ENCODE data around the gene BLOC1S6.

BLOC1S6 gene

DNA sequence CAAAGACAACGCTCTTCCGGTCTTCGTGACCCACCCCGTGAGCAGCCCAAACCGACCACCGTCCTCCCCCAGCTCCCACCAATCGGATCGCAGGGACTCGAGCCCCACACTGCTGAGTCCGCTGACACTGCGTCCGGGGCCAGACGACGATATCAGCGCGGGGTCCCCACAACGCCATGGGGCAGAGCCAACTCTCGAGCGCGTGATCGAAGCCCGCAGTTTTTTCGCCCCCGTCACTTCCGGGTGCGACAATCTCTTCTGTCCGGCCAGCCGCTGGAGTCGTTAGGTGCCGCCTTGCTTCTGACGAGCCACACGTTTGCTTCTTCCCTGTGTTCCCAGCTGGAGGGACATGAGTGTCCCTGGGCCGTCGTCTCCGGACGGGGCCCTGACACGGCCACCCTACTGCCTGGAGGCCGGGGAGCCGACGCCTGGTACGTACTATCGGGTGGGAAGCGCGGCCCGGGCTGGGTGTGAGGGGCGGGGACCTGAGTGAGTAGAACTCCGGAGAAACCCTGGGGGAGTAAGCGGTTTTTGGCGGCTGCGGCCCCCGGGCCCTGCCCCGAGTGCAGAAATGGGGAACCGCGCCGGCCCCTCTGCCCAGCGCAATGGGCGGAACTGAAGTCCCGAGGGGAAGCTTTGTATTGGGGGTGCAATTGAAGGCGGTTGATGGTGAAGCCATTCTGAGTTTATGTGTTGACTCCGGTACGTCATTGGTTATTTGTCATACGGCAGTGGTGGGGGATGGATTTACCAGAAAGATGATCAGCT lies at the start of gene BLOC1S6:
Gene BLOC1S6, plus strand, starts transcription at position 285 of the 768 bp plus-strand sequence. Its CDS starts 65 bp downstream, at position 350.
- peak; percentile 80 for DNase-seq (ENCODE audit: low read depth)

DNA sequence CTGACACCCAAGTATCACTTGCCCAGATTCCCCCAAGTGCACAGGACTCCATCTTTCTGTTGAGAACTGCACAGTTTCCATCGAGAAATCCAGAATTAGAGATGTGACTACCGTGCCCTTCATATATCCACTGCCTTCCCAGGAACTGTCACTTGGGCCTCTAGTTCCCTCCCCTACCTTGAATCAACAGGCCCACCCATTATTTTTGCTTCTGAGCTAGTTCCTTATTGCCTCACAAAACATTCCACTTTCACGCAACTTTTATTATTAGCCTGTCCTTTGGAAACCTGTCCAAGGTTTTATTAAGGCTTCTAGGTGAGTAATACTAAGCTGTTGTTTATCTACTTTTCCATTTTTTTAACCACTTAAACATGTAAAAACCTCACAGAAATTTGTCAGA lies 47.5 kb upstream of the BLOC1S6 start:
- DNase-seq (ENCODE audit: low read depth): no peak

DNA sequence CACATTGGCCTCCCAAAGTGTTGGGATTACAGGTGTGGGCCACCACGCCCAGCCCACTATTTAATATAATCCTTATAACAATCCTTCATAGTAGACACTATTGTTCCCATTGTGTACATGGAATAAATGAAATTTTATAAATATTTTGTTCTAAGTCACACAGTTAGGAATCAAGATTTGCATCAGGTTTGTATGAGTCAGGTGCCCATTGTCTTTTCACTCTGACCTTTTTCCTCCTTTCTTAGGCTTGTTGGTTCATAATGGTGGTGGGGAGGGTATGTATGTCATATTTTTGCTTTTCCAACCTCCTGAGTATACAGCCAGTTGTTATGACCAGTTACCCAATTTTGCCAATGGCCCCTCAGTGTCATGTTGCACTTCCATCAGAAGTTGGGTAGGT lies 46.6 kb upstream of the BLOC1S6 start:
- no peak for DNase-seq (ENCODE audit: low read depth)

DNA sequence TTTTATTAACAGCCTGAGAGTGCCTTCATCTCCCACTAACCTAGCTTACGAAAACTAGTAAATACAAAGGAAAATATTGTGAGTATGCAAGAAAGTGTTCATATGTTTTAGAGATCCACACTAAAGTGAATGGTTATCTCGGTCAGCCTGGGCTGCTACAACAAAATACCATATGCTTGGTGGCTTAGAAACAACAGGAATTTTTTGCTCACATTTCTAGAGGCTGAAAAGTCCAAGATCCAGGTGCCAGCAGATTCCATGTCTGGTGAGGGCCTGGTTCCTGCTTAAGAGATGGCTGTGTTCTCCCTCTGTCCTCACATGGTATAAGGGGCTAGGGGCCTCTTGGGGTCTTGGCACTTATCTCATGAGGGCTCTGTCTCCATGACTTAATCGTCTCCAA lies 44.1 kb upstream of the BLOC1S6 start:
- DNase-seq (ENCODE audit: low read depth): no peak

GRCh38 chr15:45544266-45545023 lies 42.7 kb upstream of the BLOC1S6 start:
- no peak for DNase-seq (ENCODE audit: low read depth)

DNA sequence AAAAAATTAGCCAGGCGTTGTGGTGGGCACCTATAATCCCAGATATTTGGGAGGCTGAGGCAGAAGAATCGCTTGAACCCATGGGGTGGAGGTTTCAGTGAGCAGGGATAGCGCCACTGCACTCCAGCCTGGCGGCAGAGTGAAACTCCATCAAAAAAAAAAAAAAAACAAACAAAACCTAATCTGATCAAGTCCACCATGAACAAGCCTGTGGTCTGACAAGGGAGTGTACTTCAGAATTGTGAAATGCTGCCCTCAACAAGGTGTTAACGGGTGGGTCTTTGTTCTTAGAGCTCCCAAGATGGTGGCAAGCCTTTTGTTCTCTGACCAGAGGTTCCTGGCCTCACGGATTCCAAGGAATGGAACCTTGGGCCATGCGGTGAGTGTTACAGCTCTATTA lies 40.4 kb upstream of the BLOC1S6 start:
- DNase-seq (ENCODE audit: low read depth): no peak

DNA sequence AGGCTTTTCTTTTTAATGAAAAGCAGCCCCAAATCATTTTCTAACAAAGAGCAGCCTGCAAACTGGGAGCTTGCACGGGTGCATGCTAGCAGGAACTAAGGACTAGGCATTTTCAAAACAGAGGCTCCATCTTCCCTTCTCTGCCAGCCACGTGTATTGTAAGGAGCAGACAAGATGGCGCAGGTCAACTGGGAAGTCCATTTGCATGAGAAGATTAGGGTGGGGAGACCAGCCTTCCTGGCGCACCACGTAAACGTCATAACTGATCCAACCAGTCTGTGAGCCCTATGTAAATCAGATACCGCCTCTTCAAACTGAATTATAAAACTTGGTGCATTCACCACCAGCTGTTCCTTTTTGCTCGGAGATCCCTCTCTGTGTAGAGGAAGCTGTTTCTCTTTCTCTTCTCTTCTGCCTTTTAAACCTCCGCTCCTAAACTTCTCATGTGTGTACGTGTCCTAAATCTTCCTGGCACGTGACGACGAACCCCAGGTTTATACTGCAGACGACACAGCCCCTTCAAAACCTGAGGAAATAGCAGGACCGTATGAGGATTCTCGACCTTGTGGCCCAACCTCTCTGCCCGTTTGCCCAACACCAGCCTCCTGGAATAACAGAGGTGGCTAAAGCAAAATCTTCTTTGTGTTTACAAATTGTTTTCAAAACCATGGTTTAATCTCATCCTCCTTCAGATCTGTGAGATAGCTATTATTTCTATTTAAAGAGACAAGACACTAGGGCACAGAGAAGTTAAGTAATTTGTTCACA lies 38.2 kb upstream of the BLOC1S6 start:
- no peak for DNase-seq (ENCODE audit: low read depth)

- no peak for DNase-seq (ENCODE audit: low read depth)
Measured at GRCh38 chr15:45549541-45550220, 37.5 kb upstream of the BLOC1S6 start.

- DNase-seq (ENCODE audit: low read depth): no peak
Measured at GRCh38 chr15:45550436-45550835, 36.7 kb upstream of the BLOC1S6 start.

- no peak for DNase-seq (ENCODE audit: low read depth)
Measured at GRCh38 chr15:45551676-45552075, 35.5 kb upstream of the BLOC1S6 start.

DNA sequence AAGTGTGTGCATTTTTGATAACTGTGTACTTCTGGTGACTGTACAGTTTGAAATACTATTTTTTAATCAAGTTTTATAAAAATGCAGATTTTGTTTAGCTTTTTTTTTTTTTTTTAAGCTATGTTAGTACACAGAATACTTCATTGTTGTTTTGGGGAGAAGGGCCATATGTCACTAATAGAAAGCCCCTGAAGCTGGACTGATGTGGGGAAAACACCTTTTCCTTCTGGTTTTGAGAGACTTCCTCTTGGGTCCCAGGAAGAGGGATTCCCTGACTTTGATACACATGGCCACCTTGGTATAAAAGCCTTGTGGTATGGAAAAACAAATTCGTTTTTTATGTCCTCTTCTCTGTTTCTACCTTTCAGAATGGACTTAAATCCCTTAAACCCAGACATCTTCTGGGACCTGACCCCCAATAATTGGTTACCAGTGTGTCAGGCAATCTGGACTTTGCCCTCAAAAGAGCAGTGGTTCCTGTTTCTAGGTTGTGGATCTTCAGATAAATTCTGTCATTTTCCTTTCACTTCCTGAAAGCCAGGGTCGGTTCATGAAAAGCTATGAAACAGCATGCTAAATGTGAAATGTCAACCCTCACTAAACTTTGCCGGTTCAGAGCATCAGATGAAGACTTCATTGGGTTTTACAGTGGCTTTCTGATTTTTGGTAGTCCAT lies 31.1 kb upstream of the BLOC1S6 start:
- DNase-seq (ENCODE audit: low read depth): no peak

GRCh38 chr15:45572617-45573016 lies 14.6 kb upstream of the BLOC1S6 start:
- DNase-seq (ENCODE audit: low read depth): no peak

DNA sequence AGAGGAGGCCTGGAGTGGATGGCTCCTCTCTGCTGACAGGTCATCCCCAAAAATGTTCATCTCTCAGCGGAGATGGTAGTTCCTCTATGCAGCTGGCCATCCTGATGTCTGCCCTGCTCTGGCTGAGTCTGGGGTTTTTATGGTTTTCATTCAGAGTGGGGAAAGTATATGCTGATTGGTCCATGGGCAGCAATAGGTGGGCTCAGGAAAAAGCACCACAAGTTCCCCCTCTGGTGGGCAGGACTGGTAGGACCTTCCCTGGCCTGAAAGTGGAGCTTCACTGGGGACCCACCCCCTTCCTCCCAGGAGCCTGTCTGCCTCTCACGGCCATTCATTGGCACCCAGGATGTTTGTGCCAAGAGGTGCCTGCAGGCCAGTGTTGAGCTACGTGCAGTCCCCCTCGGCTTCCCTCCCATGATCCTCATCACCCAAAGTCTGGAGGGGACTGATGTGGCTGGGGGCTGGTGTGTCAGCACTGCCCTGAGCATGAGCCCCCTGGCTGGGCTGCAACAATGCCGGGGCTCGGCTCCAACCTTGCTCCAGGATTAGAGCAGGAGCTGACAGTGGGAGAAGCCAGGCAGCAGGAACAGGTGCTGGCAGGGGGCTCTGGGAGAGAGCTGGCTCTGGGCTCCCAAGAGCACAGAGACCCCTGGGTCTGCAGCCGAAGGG lies 13.1 kb upstream of the BLOC1S6 start:
- no peak for DNase-seq (ENCODE audit: low read depth)

- DNase-seq (ENCODE audit: low read depth): no peak
Measured at GRCh38 chr15:45581919-45582318, 5.3 kb upstream of the BLOC1S6 start.

DNA sequence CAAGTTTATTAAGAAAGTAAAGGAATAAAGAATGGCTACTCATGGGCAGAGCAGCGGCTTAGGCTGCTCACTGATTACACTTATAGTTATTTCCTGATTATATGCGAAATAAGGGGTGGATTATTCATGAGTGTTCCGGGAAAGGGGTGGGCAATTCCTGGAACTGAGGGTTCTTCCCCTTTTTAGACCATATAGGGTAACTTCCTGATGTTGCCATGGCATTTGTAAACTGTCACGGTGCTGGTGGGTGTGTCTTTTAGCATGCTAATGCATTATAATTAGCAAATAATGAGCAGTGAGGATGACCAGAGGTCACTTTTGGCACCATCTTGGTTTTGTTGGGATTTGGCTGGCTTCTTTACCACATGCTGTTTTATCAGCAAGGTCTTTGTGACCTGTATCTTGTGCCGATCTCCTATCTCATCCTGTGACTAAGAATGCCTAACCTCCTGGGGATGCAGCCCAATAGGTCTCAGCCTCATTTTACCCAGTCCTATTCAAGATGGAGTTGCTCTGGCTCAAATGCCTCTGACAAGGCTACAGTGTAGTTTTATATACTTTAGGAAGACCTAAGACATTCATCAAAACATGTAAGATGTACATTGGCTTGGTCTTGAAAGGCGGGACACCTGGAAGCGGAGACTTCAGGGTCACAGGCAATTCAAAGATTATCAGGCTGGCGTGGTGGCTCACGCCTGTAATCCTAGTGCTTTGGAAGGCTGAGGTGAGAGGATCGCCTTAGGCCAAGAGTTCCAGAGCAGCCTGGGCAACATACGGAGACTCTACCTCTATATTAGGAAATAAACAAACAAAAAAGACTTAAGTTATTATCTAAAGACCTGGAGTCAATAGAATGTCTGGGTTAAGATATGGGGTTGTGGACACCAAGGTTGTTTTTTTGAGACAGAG lies 3.2 kb upstream of the BLOC1S6 start:
- DNase-seq (ENCODE audit: low read depth): no peak

DNA sequence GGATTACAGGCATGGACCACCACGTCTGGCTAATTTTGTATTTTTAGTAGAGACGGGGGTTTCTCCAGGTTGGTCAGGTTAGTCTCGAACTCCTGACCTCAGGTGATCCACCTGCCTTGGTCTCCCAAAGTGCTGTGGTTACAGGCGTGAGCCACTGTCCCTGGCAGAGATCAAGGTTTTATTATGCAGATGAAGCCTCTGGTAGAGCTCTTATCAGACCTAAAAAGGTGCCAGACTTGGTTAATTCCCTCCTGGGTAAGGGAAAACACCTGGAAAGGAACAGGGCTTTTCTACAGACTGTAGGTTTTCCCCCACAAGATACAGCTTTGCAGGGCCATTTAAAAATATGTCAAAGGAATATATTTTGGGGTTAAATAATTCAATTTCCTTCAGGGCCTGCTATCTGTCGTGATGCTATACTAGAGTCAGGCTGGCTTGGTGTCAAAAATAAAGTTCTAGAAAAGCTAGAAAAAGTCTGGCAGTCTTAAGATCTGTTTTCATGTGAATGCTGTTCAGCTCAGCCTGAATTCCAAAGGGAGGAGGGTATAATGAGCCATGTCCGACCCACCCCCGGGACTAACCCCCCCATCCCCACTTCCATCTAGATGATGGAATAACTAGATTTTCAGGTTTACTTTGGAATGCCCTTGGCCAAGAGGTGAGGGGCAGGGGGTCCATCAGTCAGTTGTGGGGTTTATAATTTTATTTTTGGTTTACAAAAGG lies 1.9 kb upstream of the BLOC1S6 start:
- DNase-seq (ENCODE audit: low read depth): no peak

- no peak for DNase-seq (ENCODE audit: low read depth)
Measured at GRCh38 chr15:45586125-45586524, 1.1 kb upstream of the BLOC1S6 start.

- no peak for DNase-seq (ENCODE audit: low read depth)
Measured at GRCh38 chr15:45586601-45587094, 531 bp upstream of the BLOC1S6 start.

DNA sequence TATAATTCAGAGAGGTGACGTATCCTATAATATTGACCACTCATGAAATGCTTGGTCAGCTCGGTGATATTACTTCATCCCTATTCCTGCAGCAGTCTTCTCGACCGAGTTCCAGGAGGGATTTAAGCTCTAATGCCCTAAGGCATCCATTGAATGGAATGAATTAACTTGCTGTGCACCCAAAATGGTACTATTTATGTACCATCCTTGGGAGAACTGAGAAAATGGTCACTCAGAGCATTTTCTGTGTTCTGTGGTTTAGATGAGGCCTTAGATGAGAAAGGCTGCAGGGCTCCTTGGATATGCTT lies 638 bp downstream of the BLOC1S6 start:
- no peak for DNase-seq (ENCODE audit: low read depth)
